Neural progenitor cell (in vitro differentiated cells): ENCODE data around the gene NFIL3. TPM values are rescaled to one million over a fixed set of nuclear protein-coding genes. Genes with fewer than 3 reads are reported as not detected.
A peak's percentile ranks its signal among the peaks of the same experiment; 100 is the strongest.

Source experiments
- DNase-seq: peaks from one replicate; pipeline ENCODE4 v3.0.0-alpha.2; 2016; ENCODE audit warnings: low spot score
- H2AFZ ChIP-seq: fragments of 200-600 bp; sonication (generic); replicated peaks from 2 replicates; pipeline ENCODE4 v1.6.1; 2016; ENCODE audit warnings: antibody characterized with exemption
- H3F3A ChIP-seq: fragments of 200-600 bp; sonication (generic); 2 replicates; pipeline ENCODE4 v1.6.1; 2016; ENCODE audit warnings: antibody characterized with exemption, low read depth
- H3K27ac ChIP-seq: fragments of 200-600 bp; sonication (generic); 2 replicates; pipeline ENCODE4 v1.5.1; 2016; ENCODE audit warnings: mild to moderate bottlenecking
- H3K27me3 ChIP-seq: fragments of 200-600 bp; sonication (generic); 2 replicates; pipeline ENCODE4 v1.6.1; 2016; ENCODE audit warnings: mild to moderate bottlenecking, moderate library complexity
- H3K36me3 ChIP-seq: fragments of 200-600 bp; sonication (generic); 2 replicates; pipeline ENCODE4 v1.5.1; 2016
- H3K4me1 ChIP-seq: fragments of 200-600 bp; sonication (generic); 2 replicates; pipeline ENCODE4 v1.6.1; 2016; ENCODE audit warnings: mixed run types
- H3K4me2 ChIP-seq: fragments of 200-600 bp; sonication (generic); 2 replicates; pipeline ENCODE4 v1.6.1; 2016
- H3K4me3 ChIP-seq: fragments of 200-600 bp; sonication (generic); 2 replicates; pipeline ENCODE4 v1.5.1; 2016
- H3K79me2 ChIP-seq: fragments of 200-600 bp; sonication (generic); 2 replicates; pipeline ENCODE4 v1.6.1; 2016; ENCODE audit warnings: low read depth
- H3K9ac ChIP-seq: fragments of 200-600 bp; sonication (generic); 2 replicates; pipeline ENCODE4 v1.6.1; 2016
- H3K9me3 ChIP-seq: fragments of 200-600 bp; sonication (generic); 2 replicates; pipeline ENCODE4 v1.5.1; 2016; ENCODE audit warnings: low read depth
- H4K20me1 ChIP-seq: fragments of 200-600 bp; sonication (generic); 2 replicates; pipeline ENCODE4 v1.6.1; 2016; ENCODE audit warnings: low read depth
- H3K27ac Mint-ChIP-seq: 3 replicates; pipeline ENCODE4 v1.8.0; 2021; ENCODE audit warnings: mixed read lengths
- H3K27me3 Mint-ChIP-seq: 2 replicates; pipeline ENCODE4 v1.8.0; 2022; ENCODE audit warnings: low read depth, mild to moderate bottlenecking, inconsistent platforms, moderate library complexity, mixed read lengths; ENCODE audit not compliant: insufficient read depth
- H3K36me3 Mint-ChIP-seq: 3 replicates; pipeline ENCODE4 v1.8.0; 2021; ENCODE audit warnings: mixed read lengths
- H3K4me1 Mint-ChIP-seq: 3 replicates; pipeline ENCODE4 v1.8.0; 2021; ENCODE audit warnings: mixed read lengths
- H3K4me3 Mint-ChIP-seq: 3 replicates; pipeline ENCODE4 v1.8.0; 2021; ENCODE audit warnings: mild to moderate bottlenecking, moderate library complexity, mixed read lengths
- H3K9me3 Mint-ChIP-seq: 3 replicates; pipeline ENCODE4 v1.8.0; 2020; ENCODE audit warnings: mixed read lengths
- EZH2 ChIP-seq: fragments of 200-600 bp; sonication (generic); IDR thresholded peaks from 2 replicates; pipeline ENCODE4 v1.6.1; 2017; ENCODE audit warnings: antibody characterized with exemption, mild to moderate bottlenecking, moderate library complexity
- EZH2phosphoT487 ChIP-seq: fragments of 200-600 bp; sonication (generic); IDR thresholded peaks from 2 replicates; pipeline ENCODE4 v1.6.1; 2017; ENCODE audit warnings: antibody characterized with exemption
- total RNA-seq: library from RNA; depleted of rRNA; stranded (reverse); fragments of >200 nt; gene quantifications from 2 replicates; pipeline ENCODE4 v1.2.3, GENCODE V29; 2015; ENCODE audit warnings: low replicate concordance
- TF ChIP-seq, protein P1 (sequence below): fragments of 200-600 bp; sonication (generic); IDR thresholded peaks from 2 replicates; pipeline ENCODE4 v1.5.1; 2017; ENCODE audit warnings: antibody characterized with exemption, mild to moderate bottlenecking

The NFIL3 gene
- total RNA-seq, 1 donor from 2014 or later, result 22.3 TPM

DNA sequence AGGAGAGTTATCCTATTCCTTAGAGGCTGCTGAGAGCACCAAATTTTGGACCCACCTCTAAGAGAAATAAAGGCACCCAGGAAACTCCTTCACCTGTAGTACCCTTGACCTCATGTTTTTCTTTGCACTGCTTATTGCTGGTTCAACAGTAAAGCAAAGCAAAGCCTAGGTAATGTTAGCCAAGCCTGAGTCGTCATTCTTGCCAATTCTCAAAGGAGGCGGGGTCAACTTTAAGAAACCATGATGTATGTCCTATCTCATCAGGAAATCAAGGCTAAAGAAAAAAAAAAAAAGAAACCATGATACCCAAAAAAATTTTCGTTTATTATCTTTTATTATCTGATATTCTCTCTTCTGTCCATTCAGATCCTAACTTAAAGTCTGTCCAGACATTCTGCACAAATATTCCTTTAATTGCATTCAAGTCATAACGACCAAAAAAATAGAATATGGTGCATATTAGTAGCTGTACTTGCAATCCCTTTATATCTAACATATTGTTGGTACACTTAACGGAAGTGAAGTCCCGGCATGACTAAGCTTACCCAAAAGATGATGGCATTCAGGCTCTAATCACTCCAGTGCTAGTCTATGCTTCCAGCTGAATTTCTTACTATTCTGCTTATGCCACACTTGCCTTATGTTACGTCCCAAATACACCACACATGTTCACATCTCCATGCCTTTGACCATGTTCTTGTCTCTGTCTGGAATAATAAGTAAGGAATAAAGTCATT, 63.7 kb downstream of the NFIL3 start:
- H3K27ac ChIP-seq, result no peak overlapping the region

DNA sequence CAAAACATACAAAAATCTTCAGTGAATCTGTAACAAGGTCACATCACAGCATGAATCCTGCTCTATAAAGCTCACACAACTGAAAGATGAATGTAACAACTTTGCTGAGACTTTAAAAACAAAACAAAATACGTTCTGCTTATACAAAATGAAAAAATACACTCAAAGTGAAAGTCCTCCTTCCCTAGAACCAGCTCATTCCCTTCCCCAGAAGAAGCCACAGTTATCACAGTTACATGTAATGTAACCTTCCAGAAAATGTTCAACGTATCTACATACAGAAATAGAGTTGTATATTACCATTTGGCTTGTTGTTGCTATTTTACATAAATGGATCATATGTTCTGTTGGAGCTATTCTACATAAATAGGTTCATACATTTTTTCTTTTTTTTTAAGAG, 64.5 kb downstream of the NFIL3 start:
- no peaks in the 10 kb centered on the region for H3K9me3 ChIP-seq
- H3K27ac ChIP-seq, result no peak overlapping the region
- no peak overlapping the region for H2AFZ ChIP-seq
- Mint-ChIP-seq H3K27ac (no peak overlapping the region), H3K36me3 (peaks cover 4% of the 10 kb centered on the region), H3K4me1 (peaks cover 21% of the 10 kb centered on the region), H3K4me3 (no peak overlapping the region), H3K9me3 (peaks cover 5% of the 10 kb centered on the region), H3K27me3 (no peaks in the 10 kb centered on the region)
- H3K27me3 ChIP-seq, result no peaks in the 10 kb centered on the region
- H3K4me2 ChIP-seq, result no peak overlapping the region
- H3K79me2 ChIP-seq, result peaks cover 57% of the 10 kb centered on the region
- no peak overlapping the region for H3K9ac ChIP-seq
- peaks cover 9% of the 10 kb centered on the region for H3F3A ChIP-seq
- no peaks in the 10 kb centered on the region for H3K36me3 ChIP-seq
- H3K4me3 ChIP-seq, result no peak overlapping the region
- peaks cover 12% of the 10 kb centered on the region for H3K4me1 ChIP-seq
- TF ChIP-seq EZH2 (no peak), EZH2phosphoT487 (no peak)
- TF ChIP-seq, protein P1, sequence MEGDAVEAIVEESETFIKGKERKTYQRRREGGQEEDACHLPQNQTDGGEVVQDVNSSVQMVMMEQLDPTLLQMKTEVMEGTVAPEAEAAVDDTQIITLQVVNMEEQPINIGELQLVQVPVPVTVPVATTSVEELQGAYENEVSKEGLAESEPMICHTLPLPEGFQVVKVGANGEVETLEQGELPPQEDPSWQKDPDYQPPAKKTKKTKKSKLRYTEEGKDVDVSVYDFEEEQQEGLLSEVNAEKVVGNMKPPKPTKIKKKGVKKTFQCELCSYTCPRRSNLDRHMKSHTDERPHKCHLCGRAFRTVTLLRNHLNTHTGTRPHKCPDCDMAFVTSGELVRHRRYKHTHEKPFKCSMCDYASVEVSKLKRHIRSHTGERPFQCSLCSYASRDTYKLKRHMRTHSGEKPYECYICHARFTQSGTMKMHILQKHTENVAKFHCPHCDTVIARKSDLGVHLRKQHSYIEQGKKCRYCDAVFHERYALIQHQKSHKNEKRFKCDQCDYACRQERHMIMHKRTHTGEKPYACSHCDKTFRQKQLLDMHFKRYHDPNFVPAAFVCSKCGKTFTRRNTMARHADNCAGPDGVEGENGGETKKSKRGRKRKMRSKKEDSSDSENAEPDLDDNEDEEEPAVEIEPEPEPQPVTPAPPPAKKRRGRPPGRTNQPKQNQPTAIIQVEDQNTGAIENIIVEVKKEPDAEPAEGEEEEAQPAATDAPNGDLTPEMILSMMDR, result no peak
- H4K20me1 ChIP-seq, result peaks cover 22% of the 10 kb centered on the region
- DNase-seq, result no peak

More for the DNA sequence above, 63.7 kb downstream of the NFIL3 start:
- H3K4me3 Mint-ChIP-seq, result peak overlapping the region; percentile 100
- Histone ChIP-seq H2AFZ (no peak overlapping the region), H4K20me1 (peaks cover 22% of the 10 kb centered on the region), H3F3A (peaks cover 9% of the 10 kb centered on the region), H3K27me3 (no peaks in the 10 kb centered on the region), H3K79me2 (peaks cover 57% of the 10 kb centered on the region), H3K9ac (no peak overlapping the region), H3K36me3 (no peaks in the 10 kb centered on the region), H3K4me2 (peak overlapping the region; percentile 92), H3K9me3 (no peaks in the 10 kb centered on the region), H3K4me3 (peak overlapping the region; percentile 99), H3K4me1 (peaks cover 12% of the 10 kb centered on the region)
- H3K9me3 Mint-ChIP-seq, result peaks cover 5% of the 10 kb centered on the region
- peaks cover under 1% of the 10 kb centered on the region for H3K27me3 Mint-ChIP-seq
- TF ChIP-seq EZH2, result no peak
- TF ChIP-seq, protein P1, result no peak
- TF ChIP-seq EZH2phosphoT487, result no peak
- no peak overlapping the region for H3K27ac Mint-ChIP-seq
- H3K36me3 Mint-ChIP-seq, result peaks cover 4% of the 10 kb centered on the region
- no peak for DNase-seq
- H3K4me1 Mint-ChIP-seq, result peaks cover 21% of the 10 kb centered on the region

Other genes with a start within 250 kb of the NFIL3 start
- 17.3 and 22.8 TPM in 2 replicates for gene AUH, start 61.9 kb downstream of the NFIL3 start, total RNA-seq